A673 (cell line): Measurements from ENCODE around the gene RABGAP1L.

Experiments used
- CTCF ChIP-seq: fragments of 300-800, 200-600 bp; sonication (generic); conservative IDR thresholded peaks from 2 replicates; pipeline ENCODE4 v1.5.1; 2017; ENCODE audit warnings: low read depth, mild to moderate bottlenecking, antibody characterized with exemption, low read length, moderate library complexity, mixed read lengths
- EZH2 ChIP-seq: fragments of 200-600 bp; sonication (generic); IDR thresholded peaks from 2 replicates; pipeline ENCODE4 v1.6.1; 2017; ENCODE audit warnings: borderline replicate concordance, low read depth, mild to moderate bottlenecking, mixed read lengths, antibody characterized with exemption, low read length; ENCODE audit not compliant: poor library complexity, severe bottlenecking

- no peak for TF ChIP-seq EZH2
- TF ChIP-seq CTCF: peak; percentile 44; the same call in 1 of the 2 replicates
Measured at GRCh38 chr1:174413632-174414031, 254.3 kb downstream of the RABGAP1L start.
